Ectodermal cell (in vitro differentiated cells): ENCODE data around the gene TEX52. TPM values are rescaled to one million over a fixed set of nuclear protein-coding genes. Genes with fewer than 3 reads are reported as not detected.

Experiments
- H3K27ac ChIP-seq: 2 replicates; pipeline ENCODE4 v1.7.0; 2013; ENCODE audit warnings: mild to moderate bottlenecking, low read depth, low read length; ENCODE audit not compliant: insufficient read depth, poor library complexity, severe bottlenecking
- H3K27me3 ChIP-seq: 2 replicates; pipeline ENCODE4 v1.7.0; 2013; ENCODE audit warnings: mild to moderate bottlenecking, low read length; ENCODE audit not compliant: insufficient read depth, control insufficient read depth, poor library complexity, severe bottlenecking
- H3K36me3 ChIP-seq: one replicate; pipeline ENCODE4 v1.7.0; 2013; ENCODE audit warnings: low read length; ENCODE audit not compliant: control insufficient read depth, insufficient read depth
- H3K4me1 ChIP-seq: one replicate; pipeline ENCODE4 v1.7.0; 2013; ENCODE audit warnings: low read length; ENCODE audit not compliant: control insufficient read depth, insufficient read depth
- H3K4me3 ChIP-seq: 2 replicates; pipeline ENCODE4 v1.7.0; 2013; ENCODE audit warnings: low read depth, low read length, control low read depth; ENCODE audit not compliant: insufficient read depth
- H3K9me3 ChIP-seq: 2 replicates; pipeline ENCODE4 v1.7.0; 2013; ENCODE audit warnings: mild to moderate bottlenecking, low read length, moderate library complexity; ENCODE audit not compliant: control insufficient read depth
- WGBS, 2 experiments: methylation state at CpG; one replicate each; pipeline ENCODE4 v1.1.7; 2013; ENCODE audit warnings: missing lambda C conversion rate in 2 of 2; 5-methylcytosine and 5-hydroxymethylcytosine counted together
- polyA plus RNA-seq, 4 experiments: library from polyadenylated mRNA; stranded (reverse); fragments of 50-300 nt; gene quantifications; one replicate each; pipeline ENCODE4 v1.2.3, GENCODE V29; 2013

TEX52 gene
- polyA plus RNA-seq (2013, experiment 1 of 4) = not detected
- polyA plus RNA-seq (2013, experiment 2 of 4) = not detected
- not detected for polyA plus RNA-seq (2013, experiment 3 of 4)
- polyA plus RNA-seq (2013, experiment 4 of 4) = not detected

DNA sequence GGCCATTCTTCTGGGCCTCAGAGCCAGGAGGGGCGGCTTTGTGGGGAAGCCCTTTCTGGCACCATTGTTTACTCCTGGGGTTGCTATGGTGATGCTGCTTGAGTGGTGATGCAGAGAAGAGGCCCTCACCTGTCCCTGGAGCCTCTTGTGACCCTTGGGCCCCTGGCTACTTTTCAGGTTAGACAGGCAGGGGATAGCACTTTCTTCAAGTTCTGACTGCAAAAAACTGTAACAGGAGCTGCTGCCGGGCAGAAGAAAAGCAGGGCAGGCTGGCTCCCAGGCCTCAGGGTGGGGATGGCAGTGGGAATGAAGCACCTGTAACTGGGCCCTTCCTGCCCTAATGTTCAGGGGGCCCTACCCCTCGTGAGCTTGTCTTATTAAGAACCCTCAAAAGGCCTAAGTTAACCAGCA, at the start of gene TEX52:
Gene TEX52 (minus strand): TSS at position 19 of the 411 bp plus-strand sequence. CDS start 13 bp downstream, at position 6.
- Histone ChIP-seq H3K27me3 (no peaks in the 10 kb centered on the region), H3K27ac (peak within 1 kb of the TSS; percentile 63), H3K9me3 (no peaks in the 10 kb centered on the region), H3K36me3 (peaks cover 25% of the 10 kb centered on the region), H3K4me3 (no peak within 1 kb of the TSS), H3K4me1 (peaks cover 19% of the 10 kb centered on the region)
- 76 to 77% methylated on average over 3 of the region's 3 CpGs for WGBS, 2 experiments

DNA sequence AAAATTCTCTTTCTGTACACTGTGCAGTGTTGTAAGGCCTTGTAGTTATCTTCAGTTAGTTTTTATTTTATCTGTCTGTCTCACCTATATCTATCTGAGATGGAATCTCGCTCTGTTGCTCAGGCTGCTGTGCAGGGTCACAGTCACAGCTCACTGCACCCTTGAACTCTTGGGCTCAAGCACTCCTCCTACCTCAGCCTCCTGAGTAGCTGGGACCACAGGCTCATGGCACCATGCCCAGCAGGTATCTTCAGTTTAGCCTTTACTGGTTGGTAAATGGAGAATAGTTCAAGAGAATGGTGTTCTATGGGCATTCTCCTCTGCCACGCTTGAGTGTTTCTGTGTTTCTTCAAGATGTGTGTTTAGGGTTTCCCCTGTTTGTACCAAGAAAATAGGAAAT, 47.4 kb upstream of the TEX52 start:
- no peaks in the 10 kb centered on the region for H3K27me3 ChIP-seq
- no peaks in the 10 kb centered on the region for H3K4me1 ChIP-seq
- no peak overlapping the region for H3K27ac ChIP-seq
- H3K36me3 ChIP-seq = no peaks in the 10 kb centered on the region
- H3K9me3 ChIP-seq = no peaks in the 10 kb centered on the region
- no peak overlapping the region for H3K4me3 ChIP-seq
- WGBS, 2 experiments = 91 to 98% methylated on average over 2 of the region's 2 CpGs

DNA sequence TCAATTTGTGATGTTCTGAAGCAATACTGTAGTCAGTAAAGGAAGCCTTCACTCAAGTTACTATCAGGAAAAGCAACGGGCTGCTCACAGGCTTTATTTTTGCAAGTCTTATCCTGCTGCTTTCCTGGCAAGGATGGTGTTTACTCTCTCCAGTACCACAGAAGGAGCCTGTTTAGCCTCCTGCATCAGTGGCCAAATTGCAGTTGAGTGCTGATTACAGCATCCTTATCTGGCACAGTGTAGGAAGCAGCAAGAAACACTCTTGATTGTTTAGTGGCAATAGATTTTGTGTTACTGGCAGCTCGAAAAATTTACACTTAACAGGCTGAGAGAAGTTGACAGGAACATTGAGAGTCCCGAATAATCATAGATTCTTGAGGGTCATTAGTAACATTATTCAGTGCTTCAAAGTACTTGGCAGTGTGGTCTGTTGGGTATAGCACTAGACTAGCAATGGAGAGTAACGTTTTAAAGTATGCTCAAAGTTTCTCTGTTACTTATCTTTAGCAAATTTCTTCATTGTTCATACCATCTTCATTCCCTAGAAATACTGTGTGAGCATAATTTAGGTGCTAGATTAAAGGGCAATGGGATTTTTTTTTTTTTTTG, 45.5 kb upstream of the TEX52 start:
- no peaks in the 10 kb centered on the region for H3K27me3 ChIP-seq
- H3K9me3 ChIP-seq = no peaks in the 10 kb centered on the region
- H3K36me3 ChIP-seq = no peaks in the 10 kb centered on the region
- 85 to 87% methylated on average over 3 to 4 of the region's 4 CpGs for WGBS, 2 experiments
- no peak overlapping the region for H3K27ac ChIP-seq
- no peaks in the 10 kb centered on the region for H3K4me1 ChIP-seq
- H3K4me3 ChIP-seq = no peak overlapping the region

DNA sequence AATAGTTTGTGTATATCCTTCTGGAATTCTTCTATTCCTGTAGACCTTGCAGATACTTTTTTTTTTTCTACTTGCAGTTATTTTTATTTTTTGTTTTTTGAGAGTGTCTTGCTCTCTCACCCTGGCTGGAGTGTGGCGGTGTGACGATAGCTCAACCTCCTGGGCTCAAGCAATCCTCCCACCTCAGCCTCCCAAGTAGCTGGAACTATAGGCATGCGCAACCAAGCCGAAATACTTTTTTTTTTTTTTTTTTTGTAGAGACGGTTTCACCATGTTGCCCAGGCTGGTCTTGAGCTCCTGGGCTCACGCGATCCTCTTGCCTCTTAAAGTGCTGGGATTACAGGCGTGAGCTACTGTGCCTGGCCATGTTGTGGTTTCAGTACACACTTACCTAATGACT, 43.8 kb upstream of the TEX52 start:
- Histone ChIP-seq H3K27ac (no peak overlapping the region), H3K4me1 (no peaks in the 10 kb centered on the region), H3K9me3 (no peaks in the 10 kb centered on the region), H3K27me3 (no peaks in the 10 kb centered on the region), H3K36me3 (no peaks in the 10 kb centered on the region), H3K4me3 (no peak overlapping the region)
- 89 to 90% methylated on average over 8 of the region's 8 CpGs for WGBS, 2 experiments

DNA sequence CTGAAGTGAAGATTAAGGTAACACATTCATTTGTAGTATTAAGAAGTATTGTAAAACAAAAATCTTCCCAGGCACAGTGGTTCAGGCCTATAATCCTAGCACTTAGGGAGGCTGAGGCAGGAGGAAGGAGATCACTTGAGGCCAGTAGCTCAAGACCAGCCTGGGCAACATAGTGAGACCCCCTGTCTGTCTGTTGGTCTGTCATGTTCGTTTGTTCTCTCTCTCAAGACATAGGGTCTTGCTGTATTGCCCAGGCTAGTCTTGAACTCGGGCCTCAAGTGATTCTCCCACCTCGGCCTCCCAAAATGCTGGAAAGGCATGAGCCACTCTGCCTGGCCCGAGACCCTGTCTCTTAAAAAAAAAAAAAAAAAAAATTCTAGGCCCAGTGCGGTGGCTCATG, 40.6 kb upstream of the TEX52 start:
- no peaks in the 10 kb centered on the region for H3K36me3 ChIP-seq
- peaks cover 4% of the 10 kb centered on the region for H3K4me1 ChIP-seq
- no peaks in the 10 kb centered on the region for H3K27me3 ChIP-seq
- H3K4me3 ChIP-seq = no peak overlapping the region
- no peaks in the 10 kb centered on the region for H3K9me3 ChIP-seq
- WGBS, 2 experiments = 93 to 95% methylated on average over 5 of the region's 5 CpGs
- H3K27ac ChIP-seq = no peak overlapping the region

DNA sequence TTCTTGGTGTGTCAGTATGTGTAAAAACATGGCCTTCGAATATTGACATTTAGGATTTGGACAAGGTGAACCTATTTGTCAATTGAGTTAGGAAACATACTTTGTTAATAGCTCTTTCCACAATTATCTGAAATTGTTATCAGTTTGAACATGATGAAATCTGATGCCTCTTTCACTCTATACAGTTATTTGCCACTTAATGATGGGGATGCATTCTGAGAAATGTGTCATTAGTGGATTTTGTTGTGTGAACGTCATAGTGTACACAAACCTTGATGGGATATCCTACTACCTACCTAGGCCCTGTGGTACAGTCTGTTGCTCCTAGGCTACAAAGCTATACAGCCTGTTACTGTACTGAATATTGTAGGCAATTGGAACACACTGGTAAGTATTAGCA, 38.7 kb upstream of the TEX52 start:
- WGBS, 2 experiments = 77 to 84% methylated on average over 2 of the region's 2 CpGs

DNA sequence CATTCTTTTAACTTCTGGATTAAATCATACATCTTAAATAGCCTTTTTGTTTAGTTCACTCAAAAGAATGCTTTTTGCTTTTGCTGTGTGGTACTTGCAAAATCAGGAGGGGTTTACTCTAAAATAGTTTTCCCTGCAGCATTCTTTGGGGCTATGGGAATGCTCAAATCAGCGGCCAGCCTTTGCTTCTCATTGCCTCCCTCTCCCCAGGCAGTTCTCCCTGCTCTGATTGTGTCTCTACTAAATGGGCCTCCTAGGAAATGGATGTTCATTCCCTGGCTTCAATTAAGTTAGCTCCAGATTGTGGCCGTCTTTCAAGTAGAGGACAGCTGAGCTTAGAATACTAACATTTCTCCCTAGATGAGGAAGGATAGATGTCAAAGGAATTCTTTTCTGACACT, 38.2 kb upstream of the TEX52 start:
- Histone ChIP-seq H3K4me3 (no peak overlapping the region), H3K9me3 (no peaks in the 10 kb centered on the region), H3K36me3 (no peaks in the 10 kb centered on the region), H3K27me3 (no peaks in the 10 kb centered on the region), H3K27ac (no peak overlapping the region), H3K4me1 (peaks cover 4% of the 10 kb centered on the region)
- 29 to 30% methylated on average over 2 of the region's 2 CpGs for WGBS, 2 experiments

More for the DNA sequence above, 38.7 kb upstream of the TEX52 start:
- Histone ChIP-seq H3K4me1 (peaks cover 4% of the 10 kb centered on the region), H3K9me3 (no peaks in the 10 kb centered on the region), H3K4me3 (no peak overlapping the region), H3K36me3 (no peaks in the 10 kb centered on the region), H3K27me3 (no peaks in the 10 kb centered on the region), H3K27ac (no peak overlapping the region)

DNA sequence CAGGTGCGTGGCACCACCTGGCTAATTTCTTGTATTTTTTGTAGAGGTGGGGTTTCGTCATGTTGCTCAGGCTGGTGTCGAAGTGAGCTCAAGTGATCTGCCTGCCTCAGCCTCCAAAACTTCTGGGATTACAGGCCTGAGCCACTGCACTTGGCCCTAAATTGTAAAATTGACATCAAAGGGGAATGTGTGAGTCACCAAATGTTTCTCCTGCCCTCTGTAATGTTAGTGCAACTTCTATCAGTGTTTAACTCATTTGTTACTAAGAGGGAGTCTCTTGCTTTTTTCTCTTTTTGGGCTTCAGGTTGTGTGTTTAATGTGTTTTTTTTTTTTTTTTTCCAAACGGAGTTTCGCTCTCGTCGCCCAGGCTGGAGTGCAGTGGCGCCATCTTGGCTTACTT, 36.2 kb upstream of the TEX52 start:
- Histone ChIP-seq H3K27ac (no peak overlapping the region), H3K9me3 (no peaks in the 10 kb centered on the region), H3K4me3 (no peak overlapping the region), H3K4me1 (peaks cover 4% of the 10 kb centered on the region), H3K36me3 (peaks cover 3% of the 10 kb centered on the region), H3K27me3 (no peaks in the 10 kb centered on the region)
- WGBS, 2 experiments = 94 to 95% methylated on average over 8 of the region's 8 CpGs

DNA sequence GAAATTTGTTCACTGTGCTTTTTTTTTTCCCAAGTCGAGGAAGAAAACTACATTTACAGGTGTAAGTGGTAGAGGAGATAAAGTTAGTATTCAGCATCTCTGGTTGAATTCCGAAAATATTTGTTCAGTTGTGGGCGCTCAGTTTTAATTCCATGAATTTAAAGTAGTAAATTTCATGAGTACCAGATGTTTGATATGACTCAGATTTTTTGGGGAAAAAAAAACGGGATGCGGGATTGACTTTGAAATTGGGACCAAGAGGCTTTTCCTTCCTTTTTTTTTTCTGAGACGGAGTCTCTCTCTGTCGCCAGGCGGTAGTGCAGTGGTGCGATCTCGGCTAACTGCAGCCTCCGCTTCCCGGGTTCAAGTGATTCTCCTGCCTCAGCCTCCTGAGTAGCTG, 35.4 kb upstream of the TEX52 start:
- Histone ChIP-seq H3K4me3 (no peak overlapping the region), H3K4me1 (peaks cover 4% of the 10 kb centered on the region), H3K36me3 (peaks cover 9% of the 10 kb centered on the region), H3K27ac (no peak overlapping the region), H3K27me3 (no peaks in the 10 kb centered on the region), H3K9me3 (no peaks in the 10 kb centered on the region)
- 96% methylated on average over 12 of the region's 12 CpGs for WGBS, 2 experiments

DNA sequence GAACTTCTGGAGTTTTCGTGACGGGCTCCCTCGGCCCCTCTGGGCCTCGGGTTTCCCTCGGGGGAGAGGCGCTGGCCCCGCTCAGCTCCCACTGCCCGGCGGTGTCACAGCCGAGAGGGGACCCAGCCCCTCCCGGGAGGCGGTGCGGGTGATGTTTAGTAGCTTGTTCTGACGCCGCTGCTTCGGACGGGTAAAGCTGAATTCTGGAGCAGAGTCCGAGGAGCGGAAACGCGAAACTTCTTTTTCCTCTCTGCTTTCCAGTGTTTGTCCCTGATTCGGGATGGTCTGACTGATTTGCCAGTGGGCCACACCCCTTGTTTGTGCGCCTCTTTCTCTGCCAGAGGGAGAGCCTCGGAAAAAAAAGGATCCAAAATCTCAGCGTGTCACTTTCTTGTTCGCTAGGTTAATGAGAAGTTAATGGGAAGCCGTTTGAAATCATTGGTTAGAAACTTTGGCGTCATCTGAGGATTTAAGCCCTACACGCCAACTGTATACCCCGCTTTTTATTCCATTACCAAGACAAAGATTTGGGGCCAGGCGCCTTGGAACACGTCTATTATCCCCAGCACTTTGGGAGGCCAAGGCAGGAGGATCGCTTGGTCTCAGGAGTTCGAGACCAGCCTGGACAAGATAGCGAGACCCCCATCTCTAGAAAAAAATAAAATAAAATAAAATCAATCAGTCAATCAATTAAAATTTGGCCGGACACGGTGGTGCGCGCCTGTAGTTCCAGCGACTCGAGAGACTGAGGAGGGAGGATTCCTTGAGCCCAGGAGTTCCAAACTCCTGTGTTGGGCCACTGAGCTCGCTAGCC, 34.6 kb upstream of the TEX52 start:
- H3K27me3 ChIP-seq = no peaks in the 10 kb centered on the region
- H3K27ac ChIP-seq = peak overlapping the region; percentile 82
- WGBS, 2 experiments = 31% methylated on average over 42 of the region's 42 CpGs
- H3K36me3 ChIP-seq = peaks cover 9% of the 10 kb centered on the region
- H3K4me1 ChIP-seq = peaks cover 4% of the 10 kb centered on the region
- H3K4me3 ChIP-seq = peak overlapping the region; percentile 94
- H3K9me3 ChIP-seq = no peaks in the 10 kb centered on the region
